Gastrocnemius medialis (tissue), 4 donors: ENCODE measurements around the gene THBS3.

Experiments
- POLR2A ChIP-seq, 2 donors: fragments of 450-650 bp; IDR thresholded peaks; one replicate each; pipeline ENCODE4 v1.6.1; 2017; ENCODE audit warnings: antibody characterized with exemption in 2 of 2, mild to moderate bottlenecking in 2 of 2, moderate library complexity in 2 of 2
- TF ChIP-seq, protein P1 (sequence below), 5 experiments: fragments of 450-650 bp in 3 of 5; fragments of 200-600 bp in 2 of 5; sonication (generic) in 2 of 5; IDR thresholded peaks in 4 of 5; conservative IDR thresholded peaks in 1 of 5; 1 replicate in 4 of 5; 2 replicates in 1 of 5; pipeline ENCODE4 v1.5.1; 2016 to 2019; ENCODE audit warnings: antibody characterized with exemption in 5 of 5, mild to moderate bottlenecking in 3 of 5, moderate library complexity in 3 of 5

DNA sequence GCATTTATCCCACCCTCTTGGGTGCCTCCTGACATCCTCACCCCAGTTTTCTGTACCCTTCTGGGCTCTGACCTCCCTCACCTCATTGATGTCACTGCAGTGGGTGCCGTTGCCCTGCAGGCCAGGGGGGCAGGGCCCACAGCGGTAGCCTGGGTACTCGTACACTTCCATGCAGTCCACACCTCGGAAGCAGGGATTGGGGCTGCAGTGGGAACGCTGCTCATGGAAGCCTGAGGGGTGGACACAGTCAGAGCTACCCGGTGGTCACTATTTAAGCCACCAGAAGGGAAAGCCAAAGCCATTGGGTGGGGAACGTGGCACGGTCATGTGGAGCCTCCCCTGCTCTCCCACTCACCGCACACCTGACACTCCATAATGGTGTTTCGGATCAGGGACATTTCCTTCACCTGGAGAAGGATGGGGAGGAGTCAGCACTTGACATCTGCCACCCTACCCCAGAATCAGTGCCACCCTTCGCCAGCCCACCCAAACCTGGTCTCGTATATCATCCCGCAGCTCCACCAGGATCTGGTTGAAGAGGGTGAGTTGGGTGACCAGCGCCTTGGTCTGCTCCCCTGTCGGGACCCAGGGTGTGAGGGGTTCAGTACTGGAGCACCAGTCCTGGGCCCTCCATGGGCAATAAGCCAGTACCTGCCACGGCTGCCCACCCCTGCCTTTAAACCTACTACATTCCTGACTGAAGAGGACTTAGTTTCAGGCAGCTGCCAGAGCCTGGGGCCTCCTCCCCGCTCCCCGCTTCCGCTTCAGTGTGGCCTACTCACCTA is 4.8 kb downstream of the THBS3 start:
- TF ChIP-seq, protein P1, sequence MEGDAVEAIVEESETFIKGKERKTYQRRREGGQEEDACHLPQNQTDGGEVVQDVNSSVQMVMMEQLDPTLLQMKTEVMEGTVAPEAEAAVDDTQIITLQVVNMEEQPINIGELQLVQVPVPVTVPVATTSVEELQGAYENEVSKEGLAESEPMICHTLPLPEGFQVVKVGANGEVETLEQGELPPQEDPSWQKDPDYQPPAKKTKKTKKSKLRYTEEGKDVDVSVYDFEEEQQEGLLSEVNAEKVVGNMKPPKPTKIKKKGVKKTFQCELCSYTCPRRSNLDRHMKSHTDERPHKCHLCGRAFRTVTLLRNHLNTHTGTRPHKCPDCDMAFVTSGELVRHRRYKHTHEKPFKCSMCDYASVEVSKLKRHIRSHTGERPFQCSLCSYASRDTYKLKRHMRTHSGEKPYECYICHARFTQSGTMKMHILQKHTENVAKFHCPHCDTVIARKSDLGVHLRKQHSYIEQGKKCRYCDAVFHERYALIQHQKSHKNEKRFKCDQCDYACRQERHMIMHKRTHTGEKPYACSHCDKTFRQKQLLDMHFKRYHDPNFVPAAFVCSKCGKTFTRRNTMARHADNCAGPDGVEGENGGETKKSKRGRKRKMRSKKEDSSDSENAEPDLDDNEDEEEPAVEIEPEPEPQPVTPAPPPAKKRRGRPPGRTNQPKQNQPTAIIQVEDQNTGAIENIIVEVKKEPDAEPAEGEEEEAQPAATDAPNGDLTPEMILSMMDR (IDR thresholded peaks at IDR 0.05 in 4 of 5, conservative IDR thresholded peaks at IDR 0.05 in 1 of 5): no peak
- TF ChIP-seq POLR2A (IDR thresholded peaks at IDR 0.05): no peak
